Stimulated activated CD4-positive, alpha-beta T cell treated with anti-CD3 and anti-CD28 coated beads, Interleukin-1b, Interleukin-23, amount 100 ng/mL, for 24 hours (primary cell): ENCODE results near the gene TMEM141.
"Not testable (repeated sequence)": the region's sequence is repeated elsewhere in the genome, so short reads cannot be mapped to it uniquely, and the experiment has no call there.

Source experiments
- DNase-seq, 4 experiments: peaks; one replicate each; pipeline ENCODE4 v3.0.0-alpha.2; 2020; ENCODE audit warnings: low read depth in 4 of 4, low spot score in 1 of 4

TMEM141 gene

DNA sequence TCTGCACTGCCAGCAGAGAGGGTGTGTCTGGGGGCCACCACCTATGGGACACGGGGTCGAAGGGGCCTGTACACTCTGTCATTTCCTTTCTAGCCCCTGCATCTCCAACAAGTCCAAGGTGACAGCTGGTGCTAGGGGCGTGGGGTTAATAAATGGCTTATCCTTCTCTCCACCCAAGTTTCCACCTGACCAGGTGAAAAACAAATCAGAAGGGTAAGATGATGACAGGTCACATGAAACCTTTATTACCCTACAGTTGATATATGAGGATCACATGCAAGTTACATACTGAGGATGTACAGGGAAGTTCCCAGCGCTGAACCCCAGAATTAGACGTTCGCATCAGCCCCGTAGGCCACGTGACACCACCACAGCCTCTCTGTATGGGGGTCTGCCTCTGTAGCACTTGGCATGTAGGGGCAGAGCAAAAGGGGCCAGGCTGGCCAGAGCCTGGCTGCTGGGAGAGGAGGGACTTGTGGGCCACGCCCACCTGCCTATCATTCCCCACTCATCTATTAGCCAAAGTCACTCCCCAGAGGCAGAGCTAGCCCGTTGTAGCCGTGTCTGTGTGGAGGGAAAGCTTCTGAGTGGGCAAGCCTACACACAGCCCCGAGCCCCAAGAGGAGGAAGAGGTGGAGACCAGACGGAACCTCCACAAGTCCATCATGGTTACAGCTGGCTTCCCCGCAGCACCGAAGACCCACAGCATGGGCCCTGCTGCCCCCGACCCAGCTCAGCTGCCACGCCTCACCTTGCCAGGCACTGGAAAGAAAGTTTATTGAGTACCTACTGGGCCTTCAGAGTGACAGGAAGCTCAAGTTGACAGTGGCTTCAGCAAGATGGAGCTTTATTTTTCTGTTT lies 2.2 kb downstream of the TMEM141 start:
- no peak for DNase-seq

DNA sequence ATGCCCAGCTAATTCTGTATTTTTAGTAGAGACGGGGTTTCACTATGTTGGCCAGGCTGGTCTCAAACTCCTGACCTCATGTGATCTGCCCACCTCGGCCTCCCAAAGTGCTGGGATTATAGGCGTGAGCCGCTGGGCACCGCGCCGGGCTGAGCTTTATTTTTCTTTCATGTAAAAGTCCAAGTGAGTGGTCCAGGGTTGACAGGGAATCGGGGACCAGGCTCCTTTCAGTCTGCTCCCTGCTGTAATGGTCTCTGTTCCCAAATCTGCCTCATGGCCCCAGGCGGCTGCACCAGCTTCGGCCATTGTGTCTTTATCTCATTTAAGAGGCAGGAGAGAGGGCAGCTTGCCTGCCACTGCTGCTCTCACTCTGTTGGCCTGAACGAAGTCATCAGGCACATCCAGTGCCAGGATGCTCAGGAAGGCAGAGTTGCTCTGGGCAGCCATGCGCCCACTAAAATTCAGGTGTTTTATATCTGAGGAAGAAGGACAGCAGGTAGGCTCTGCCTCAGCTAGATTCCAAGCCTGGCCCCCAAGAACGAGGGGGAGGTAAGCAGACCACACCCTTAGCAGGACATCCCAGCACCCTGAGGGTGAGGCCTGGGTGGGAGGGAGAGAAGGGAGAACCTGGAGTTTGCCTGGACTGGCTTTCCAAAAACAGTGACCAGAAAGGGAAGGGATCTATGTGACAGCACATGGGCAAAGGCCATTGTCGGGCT lies 3.3 kb downstream of the TMEM141 start:
- no peak for DNase-seq

DNA sequence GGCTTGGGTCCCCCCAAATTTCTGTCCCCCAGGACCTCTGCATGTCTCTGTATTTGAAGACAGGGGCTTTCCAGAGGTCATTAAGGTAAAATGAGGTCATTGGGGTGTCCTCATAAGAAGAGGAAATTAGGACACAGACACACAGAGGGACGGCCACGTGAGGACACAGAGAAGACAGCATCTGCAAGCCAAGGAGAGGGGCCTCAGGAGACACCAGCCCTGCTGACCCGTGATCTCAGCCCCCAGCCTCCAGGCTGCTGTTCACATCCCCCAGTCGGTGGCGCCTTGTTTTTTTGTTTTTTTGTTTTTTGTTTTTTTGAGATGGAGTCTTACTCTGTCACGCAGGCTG lies 3.8 kb downstream of the TMEM141 start:
- no peak for DNase-seq

DNA sequence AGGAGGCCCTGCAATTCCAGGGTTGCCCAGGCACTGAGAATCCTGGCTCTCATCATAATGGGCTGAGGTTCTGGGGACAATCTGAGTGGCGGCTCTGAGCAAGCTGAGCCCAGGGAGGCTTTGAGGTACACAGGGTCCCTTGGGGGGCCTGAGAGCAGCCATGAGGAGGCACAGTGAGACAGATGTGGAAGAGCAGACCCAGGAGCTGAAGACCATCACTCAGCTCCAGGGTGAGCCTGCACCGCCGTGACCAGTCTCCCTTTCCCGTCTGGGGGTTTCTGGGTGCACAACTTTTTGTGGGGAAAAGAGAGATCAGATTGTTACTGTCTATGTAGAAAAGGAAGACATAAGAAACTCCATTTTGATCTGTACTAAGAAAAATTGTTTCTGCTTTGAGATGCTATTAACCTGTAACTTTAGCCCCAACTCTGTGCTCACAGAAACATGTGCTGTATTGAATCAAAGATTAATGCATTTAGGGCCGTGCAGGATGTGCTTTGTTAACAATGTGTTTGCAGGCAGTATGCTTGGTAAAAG lies 5.2 kb downstream of the TMEM141 start, which contains the start of gene CCDC183:
Gene CCDC183 (plus strand): TSS at position 101 of the 537 bp plus-strand sequence. CDS start 60 bp downstream, at position 161.
- DNase-seq = no peak

DNA sequence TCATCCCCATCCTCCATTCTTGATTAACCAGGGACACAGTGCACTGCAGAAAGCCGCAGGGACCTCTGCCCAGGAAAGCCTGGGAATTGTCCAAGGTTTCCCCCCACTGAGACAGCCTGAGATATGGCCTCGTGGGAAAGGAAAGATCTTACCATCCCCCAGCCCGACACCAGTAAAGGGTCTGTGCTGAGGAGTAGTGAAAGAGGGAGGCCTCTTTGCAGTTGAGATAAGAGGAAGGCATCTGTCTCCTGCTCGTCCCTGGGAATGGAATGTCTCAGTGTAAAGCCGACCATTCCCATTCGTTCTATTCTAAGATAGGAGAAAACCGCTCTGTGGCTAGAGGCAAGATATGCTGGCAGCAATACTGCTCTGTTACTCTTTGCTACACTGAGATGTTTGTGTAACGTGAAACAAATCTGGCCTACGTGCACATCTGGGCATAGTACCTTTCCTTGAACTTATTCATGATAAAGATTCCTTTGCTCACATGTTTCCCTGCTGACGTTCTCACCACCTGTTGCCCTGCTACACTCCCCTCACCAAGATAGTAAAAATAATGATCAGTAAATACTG lies 5.7 kb downstream of the TMEM141 start:
- not testable (repeated sequence) for DNase-seq

DNA sequence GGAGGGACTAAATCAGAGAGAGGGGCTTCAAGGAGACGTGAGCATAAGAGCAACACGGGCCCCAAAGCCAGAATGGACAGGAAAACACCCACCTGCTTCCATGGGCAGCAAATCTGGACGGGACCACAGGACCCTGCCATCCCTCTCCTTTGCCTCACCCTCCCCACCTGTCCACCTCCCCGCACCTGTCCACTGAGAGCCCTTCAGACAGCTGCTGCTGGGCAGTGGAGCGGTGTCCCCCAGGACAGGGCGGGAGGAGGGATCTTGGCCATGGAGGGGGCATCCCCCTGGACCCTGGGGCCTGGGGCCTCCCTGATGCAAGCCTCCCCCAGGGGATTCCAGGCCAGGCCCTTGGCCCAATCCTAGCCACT lies 7.5 kb downstream of the TMEM141 start:
- DNase-seq = no peak

DNA sequence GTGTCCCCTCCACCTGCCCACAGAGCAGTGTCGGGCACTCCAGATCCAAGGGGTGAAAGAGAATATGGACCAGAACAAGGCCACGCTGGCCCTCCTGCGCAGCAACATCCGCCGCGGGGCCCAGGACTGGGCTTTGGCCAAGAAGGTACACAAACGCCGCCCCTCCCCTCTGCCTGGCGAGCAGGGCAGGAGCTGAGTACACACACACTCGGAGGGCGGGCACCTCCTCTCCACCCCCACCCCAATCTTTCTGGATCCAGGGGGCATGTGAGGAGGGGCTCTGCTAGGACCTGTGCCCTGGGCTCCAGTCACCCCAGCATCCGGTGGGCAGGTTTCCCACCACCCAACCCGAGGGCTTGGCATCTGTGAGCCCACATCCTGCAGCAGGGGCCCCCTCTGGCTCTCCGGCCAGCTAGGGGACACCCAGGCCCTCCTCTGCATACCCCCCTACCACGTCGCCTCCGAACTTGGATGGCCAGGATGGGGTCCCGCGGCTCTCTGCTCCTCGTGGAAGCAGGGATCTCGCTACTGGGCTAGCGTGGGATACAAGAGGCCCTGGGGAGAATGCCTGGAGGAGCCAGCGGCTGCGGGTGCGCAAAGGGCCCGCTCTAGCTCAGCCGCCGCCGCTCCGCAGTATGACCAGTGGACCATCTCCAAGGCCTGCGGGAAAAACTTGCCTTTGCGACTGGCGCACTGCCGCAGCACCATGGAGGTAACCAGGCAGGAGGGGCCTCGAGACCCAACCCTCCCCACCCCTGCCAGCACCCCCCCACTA lies 8.1 kb downstream of the TMEM141 start:
- no peak for DNase-seq

DNA sequence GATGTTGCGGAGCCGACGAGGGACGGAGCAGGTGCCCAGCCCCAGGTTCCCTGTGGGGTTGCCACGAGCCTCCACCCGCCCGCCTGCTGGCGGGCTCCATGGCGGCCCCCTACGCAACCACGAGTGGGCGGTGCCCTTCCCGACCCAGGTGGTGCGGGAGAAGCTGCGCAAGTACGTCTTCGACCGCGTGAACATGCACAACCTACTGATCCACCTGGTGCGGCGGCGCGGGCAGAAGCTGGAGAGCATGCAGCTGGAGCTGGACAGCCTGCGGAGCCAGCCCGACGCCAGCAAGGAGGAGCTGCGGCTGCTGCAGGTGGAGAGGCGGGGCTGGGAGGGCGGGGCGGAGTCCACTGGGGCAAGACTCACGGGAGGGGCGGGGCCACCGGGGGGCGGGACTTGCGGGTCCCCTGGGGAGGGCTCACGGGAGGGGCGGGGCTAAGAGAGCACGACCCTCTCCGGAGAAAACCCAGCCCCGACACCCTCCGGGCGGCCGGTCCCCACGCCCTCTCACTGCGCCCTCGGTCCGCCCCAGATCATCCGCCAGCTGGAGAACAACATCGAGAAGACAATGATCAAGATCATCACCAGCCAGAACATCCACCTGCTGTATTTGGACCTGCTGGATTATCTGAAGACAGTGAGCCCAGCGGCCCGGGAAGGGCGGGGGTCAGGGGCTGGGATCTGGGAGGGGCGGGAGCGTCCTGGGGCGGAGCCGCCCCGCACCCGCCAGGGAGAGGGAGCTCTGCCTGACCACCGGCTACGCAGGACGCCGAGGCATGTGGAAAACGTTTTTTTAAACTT lies 8.9 kb downstream of the TMEM141 start:
- DNase-seq = peak; percentile 75 to 87 (median 82)

DNA sequence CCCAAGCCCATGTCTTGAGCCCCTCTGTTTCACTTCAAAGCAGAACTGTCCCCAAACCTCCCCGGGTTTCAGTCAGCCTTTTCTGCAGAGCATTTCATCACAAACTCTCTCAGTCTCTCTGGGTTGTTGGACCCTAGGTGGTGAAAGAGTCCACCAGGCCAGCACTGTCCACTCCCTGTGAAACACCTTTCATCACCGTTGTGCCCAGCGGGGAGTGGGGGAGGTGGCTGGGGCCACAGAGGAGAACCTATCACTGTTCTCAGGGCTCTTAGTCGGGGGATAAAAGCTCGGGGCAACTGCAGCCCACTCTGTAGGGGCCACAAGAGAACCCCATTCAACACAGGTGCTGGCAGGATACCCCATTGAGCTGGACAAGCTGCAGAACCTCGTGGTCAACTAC lies 11.2 kb downstream of the TMEM141 start:
- no peak for DNase-seq

DNA sequence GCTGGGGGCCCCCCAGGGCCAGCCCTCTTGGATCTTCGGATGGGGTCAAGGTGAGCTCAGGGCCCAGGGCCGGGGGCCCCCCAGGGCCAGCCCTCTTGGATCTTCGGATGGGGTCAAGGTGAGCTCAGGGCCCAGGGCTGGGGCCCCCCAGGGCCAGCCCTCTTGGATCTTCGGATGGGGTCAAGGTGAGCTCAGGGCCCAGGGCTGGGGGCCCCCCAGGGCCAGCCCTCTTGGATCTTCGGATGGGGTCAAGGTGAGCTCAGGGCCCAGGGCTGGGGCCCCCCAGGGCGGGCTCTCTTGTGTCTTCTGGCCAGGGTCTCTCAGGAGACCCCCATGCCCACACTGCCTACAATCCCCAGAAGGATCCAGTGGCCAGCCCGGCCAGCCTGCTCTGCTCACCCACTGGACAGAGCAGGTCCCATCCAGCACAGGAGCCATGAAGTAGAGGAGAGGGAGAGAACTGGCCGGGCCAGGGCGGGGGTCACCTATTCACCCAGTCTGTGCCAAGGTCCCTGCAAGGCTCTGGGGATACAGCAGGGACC lies 11.9 kb downstream of the TMEM141 start:
- not testable (repeated sequence) for DNase-seq

DNA sequence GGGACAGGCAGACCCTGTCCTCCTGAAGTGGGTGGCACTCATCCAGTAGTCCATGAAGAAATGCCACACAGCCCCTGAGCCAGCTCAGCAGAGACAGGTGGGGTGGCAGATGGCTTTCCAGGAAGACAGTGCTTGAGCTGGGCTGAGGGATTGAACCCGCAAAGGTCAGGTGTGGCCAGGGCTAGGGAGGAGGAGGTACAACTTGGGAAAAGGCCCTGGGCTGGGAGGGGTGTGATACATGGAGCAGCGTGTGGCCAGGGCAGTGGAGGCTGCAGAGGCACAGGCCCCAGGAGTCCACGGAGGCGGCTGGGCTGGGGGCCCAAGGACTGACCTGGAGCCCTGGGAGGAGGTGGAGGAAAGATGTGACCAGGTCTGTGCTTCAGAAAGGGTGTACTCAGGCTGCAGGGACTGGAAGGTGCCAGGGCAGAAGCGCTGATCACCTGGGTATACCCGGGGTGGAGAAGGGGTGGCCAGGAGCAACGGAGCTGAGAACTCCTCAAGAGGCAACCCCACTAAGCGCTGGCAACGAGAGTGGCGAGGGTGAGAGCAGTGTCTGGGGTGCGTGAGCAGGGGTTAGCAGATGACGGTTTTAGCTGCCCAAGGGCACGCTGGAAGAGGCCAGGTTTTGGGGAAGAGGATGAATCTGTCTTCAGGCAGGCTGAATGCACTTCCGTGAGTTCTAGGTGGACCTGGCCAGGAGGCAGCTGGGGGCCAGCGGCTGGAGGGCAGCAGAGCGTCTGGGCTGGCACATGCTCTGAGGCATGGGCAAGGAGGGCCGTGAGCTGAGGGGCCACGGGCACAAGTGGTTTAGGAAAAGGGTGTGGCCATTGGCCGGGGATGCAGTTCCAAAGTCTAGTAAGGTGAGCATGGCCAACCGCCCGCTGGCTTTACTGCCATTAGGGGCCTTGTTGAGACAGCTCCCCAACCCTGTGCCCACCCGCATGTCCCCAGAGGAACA lies 12.7 kb downstream of the TMEM141 start:
- no peak for DNase-seq

DNA sequence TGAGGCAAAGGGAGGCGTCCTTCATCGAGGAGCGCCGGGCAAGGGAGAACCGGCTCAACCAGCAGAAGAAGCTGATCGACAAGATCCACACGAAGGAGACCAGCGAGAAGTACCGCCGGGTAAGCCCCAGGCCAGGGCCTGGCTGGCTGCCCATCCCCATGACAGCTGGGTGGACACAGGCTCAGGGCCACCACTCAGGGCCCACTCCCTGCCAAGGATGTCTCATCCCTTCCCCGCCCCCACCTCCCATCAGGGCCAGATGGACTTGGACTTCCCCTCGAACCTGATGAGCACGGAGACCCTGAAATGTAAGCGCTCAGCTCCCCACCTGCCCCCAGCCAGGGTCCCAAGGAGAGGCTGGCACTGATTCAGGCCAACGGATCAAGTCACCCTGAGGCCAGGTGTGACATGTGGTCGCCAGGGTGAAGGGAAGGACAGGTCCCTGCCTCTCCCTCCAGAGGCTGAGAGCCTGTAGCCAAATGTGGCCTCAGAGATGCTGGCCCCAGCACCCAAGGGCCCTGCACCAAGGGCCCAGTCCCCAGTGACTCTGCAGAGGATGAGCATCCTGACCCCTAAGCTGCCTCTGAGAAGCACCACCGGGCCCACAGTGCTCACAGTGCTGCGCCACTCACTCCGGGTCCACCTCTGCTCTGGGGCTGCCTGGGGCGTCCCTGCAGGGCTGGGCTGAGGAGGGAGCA lies 13.5 kb downstream of the TMEM141 start:
- DNase-seq = no peak

DNA sequence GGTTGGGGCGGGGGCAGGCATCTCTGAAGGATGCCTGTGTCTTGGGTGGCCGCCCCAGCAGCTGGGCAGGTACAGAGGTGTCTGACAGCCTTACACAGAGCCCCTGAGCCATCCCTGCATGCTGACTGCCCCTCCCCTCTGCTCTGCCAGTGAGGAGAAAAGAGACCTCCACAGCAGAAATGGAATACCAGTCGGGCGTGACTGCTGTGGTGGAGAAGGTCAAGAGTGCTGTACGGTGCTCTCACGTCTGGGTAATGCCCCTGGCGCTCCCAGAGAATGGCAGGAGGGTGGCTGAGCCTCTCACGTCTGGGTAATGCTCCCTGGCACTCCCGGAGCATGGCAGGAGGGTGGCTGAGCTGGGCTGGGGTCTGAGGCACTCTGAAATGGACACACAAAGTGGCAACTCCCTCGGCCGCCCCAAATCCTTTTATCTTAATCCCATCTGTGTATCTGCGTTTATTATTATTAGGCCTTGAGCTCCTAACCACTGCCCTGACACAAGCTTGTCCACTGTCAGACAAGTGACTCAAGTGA lies 14.1 kb downstream of the TMEM141 start:
- no peak for DNase-seq

DNA sequence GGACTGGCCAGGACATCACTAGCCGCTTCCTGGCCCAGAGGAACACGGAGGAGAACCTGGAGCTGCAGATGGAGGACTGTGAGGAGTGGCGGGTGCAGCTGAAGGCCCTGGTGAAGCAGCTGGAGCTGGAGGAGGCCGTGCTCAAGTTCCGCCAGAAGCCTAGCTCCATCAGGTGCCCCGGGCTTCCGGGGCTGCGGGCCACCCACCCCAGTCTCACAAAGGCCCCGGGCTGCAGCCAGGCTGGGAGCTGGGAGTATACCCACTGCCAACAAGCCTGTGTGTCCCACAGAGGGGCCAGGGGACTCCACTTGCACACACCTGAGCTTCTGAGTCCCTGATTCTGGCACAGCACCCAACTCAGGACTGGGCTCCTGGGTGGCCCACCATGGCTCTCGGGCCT lies 14.9 kb downstream of the TMEM141 start:
- DNase-seq = no peak

DNA sequence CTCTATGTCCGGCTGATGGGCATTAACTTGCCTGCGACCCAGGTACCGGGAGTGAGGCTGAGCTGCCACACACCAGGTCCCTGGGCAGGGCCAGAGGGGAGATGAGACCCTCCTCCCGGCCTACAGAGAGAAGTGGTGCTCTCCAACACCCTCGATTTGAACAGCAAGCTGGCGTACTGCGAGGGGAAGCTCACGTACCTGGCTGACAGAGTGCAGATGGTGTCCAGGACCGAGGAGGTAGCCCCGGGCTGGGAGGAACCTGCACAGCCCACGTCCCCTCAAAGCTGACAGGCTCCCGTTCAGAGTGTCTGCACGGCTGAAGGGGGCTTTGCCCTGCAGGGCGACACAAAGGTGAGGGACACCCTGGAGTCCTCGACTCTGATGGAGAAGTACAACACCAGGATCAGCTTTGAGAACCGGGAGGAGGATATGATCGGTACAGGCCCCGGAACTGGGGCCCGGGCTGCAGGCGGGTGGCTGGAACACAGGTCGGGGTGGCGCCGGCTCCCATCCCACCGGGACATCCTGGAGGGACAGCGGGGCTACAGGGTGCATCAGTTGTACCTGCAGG lies 15.6 kb downstream of the TMEM141 start:
- no peak for DNase-seq

DNA sequence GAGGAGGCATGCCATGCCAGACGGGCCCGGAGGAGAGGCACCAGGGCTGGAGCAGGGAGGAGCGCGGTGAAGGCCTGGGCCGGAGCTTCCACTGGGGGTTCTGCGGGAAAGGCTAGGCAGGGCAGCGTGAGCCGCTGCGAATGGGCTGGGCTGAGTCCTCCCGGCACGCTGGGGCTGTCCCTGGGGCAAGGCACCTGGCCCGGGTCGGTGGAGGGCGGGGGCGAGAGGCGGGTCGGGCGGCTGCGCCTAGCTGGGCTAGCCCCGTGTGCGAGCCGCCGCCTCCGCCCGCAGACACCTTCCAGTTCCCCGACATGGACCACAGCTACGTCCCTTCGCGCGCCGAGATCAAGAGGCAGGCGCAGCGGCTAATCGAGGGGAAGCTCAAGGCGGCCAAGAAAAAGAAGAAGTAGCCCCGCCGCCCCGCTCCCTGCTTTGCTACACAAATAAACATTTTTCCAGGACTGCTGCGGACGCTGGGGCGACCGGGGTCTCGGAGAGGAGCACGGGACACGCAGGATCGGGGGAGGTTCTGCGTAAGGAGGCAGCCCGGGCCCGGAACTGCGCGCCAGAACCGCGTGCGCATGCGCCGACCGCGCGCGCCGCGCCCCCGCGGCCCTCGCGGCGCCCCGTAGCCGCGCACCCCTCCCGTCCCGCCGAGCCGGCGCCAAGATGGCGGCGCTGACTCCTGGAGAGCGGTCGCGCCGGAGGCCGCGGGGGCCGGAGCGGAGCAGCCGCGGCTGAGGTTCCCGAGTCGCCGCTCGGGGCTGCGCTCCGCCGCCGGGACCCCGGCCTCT lies 16.3 kb downstream of the TMEM141 start, which contains the start of gene RABL6:
Gene RABL6 (plus strand): TSS at position 668 of the 794 bp plus-strand sequence. CDS start 249 bp downstream, outside the sequence.
- DNase-seq = peak; percentile 49 to 71 (median 66)
